ENCODE data around the gene ISOC2.
"Not testable (repeated sequence)": the region's sequence is repeated elsewhere in the genome, so short reads cannot be mapped to it uniquely, and the experiment has no call there.

ISOC2 gene

GRCh38 chr19:55437410-55437809 is 24.0 kb downstream of the ISOC2 start:
- DNase-seq, result peak; percentile 71

DNA sequence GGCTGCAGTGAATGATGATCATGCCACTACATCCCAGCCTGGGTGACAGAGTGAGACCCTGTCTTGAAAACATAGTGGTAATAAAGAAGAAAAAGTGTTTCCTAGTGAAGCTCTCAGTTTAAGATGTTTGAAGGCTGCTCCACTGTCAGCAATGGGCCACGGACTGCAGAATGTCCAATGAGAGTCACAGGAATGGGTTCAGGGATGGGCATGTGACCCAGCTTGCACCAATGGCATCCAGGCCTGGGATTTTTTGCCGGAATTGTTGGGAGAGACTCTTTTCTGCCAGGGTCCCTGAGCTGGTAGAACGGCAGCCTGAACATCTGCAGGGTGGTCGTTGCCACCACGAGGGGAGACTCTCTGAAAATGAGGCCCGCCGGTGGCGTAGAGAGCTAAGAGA is 24.6 kb downstream of the ISOC2 start:
- no peak for DNase-seq

GRCh38 chr19:55435020-55435419 is 26.4 kb downstream of the ISOC2 start:
- no peak for DNase-seq

DNA sequence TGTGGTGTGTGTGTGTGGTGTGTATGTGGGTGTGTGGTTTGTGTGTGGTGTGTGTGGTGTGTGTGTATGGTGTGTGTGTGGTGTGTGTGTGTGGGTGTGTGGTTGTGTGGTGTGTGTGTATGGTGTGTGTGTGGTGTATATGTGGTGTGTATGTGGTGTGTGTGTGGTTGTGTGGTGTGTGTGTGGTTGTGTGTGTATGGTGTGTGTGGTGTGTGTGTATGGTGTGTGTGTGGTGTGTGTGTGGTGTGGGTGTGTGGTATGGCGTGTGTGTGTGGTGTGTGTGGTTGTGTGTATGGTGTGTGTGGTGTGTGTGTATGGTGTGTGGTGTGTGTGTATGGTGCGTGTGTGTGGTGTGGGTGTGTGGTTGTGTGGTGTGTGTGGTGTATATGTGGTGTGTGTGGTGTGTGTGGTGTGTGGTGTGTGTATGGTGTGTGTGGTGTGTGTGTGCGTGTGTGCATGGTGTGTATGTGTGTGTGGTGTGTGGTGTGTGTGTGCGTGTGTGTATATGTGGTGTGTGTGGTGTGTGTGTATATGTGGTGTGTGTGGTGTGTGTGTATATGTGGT is 27.0 kb downstream of the ISOC2 start:
- DNase-seq, result no peak

GRCh38 chr19:55433292-55433691 is 28.1 kb downstream of the ISOC2 start:
- DNase-seq, result no peak

DNA sequence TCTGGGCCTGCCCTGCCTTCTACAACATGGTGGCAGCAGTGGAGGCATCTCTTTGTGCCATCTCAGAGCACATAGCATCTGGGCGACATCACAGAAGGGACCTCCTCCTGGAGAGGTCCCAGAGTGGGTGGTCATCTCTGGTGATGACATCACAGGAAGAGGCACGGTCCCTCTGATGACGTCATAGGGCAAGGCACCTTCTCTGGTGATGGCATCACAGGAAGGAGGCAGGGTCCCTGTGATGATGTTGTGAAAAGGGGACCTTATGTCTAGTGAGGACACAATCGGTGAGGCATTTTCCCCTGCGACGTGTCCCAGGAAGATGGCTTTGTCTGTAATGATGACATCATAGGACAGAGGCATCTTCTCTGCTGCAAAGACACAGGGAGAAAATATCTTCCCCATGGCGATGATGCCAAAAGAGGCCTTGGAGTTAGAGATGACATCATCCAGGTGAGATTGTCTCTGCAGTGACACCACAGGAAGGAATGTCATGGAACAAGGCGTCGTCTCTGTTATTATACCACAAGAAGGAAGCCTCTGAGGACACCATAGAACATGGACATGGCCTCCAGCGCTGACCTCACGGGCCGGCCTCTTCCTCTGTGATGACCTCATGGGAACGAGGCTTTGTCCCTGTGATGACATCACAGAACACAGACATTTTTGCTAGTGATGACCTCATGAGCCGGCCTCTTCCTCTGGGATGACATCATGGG is 29.0 kb downstream of the ISOC2 start:
- DNase-seq, result no peak

DNA sequence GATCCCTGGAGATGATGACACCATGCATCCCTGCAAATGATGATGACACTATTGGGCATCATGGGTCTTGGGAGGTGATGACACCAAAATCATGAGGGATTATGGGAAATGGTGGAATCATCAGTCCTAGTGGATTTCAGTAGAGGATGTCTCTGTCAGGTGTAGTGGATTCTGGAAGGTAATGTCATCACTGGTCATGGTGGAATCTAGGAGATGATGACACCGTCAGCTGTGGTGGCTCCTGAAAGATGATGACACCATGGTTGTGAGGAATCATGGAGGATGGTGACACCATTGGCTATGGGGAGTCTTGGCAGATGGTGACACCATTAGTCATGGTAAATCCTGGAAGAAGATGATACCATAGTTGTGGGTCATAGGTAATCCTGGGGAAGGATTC is 30.3 kb downstream of the ISOC2 start:
- DNase-seq, result no peak

GRCh38 chr19:55426042-55426441 is 35.4 kb downstream of the ISOC2 start:
- DNase-seq, result no peak

DNA sequence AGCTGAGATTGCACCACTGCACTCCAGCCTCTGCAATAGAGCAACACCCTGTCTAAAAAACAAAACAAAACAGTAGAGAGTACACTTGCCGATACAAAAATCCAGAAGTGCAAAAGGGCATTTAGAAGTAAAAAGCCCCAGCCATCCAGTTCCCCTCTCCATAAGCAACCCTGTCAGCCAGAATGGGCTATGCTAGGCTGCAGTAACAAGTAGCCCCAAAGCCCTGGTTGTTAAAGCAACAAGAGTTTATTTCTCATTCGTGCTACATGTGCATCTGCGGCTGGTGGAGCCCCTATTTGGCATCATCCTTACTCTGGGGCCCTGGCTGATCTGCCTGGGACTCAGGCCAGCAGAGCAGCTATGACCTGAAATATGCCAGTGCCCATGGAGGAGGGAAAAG is 36.9 kb downstream of the ISOC2 start:
- DNase-seq, result no peak

GRCh38 chr19:55423225-55424005 is 38.0 kb downstream of the ISOC2 start:
- DNase-seq, result no peak

- DNase-seq, result not testable (repeated sequence)
These were observed 40.2 kb downstream of the ISOC2 start for GRCh38 chr19:55421281-55421680.

DNA sequence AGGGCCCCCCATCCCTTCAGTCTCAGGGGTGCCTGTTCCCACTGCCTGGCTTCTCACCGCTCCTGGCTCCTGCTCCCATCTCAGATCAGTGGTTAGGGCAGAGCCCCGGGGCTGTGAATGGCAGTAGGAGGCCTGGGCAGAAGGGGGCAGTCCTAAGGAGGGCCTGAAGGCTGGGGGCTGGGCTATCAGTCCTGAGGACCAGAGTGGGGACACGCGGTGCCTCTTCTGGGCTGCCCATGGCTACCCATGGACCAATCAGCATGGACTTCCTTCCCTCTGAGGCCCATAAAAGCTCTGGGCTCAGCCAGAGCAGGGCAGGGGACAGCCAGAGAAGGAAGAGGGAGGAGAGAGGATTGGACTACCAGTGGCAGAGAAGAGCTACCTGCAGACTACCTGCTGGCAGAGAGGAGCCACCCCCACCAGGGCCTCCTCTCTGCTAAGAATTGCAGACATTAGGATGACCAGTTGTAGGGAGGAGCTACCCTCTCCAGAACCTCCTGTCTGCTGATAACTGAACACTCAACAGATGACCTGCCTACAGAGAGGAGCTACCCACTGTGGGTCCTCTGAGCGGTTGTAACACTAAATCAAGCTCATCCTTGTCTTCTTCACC is 41.7 kb downstream of the ISOC2 start:
- no peak for DNase-seq

DNA sequence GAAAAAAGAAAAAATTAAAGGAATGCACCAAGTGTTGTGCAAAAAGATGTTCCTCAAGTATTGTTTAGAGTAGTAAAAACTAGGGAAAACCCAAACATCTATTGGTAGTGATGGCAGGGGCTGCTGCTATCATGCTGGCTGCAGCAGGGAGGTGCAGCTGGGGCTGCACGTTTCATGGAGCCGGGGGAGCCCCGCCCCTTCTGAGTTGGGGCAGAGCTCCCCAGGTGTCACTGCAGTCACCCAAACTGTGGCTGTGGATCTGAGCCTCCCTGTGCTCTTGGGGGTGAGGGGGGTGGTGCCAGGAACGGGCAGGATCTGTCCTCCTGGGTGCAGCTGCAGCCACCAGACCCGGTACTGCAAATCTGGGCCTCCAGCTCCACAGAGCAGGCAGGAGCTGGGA is 42.3 kb downstream of the ISOC2 start:
- DNase-seq, result no peak

- DNase-seq, result peak; percentile 36
These were observed 43.3 kb downstream of the ISOC2 start for GRCh38 chr19:55418185-55418584.

DNA sequence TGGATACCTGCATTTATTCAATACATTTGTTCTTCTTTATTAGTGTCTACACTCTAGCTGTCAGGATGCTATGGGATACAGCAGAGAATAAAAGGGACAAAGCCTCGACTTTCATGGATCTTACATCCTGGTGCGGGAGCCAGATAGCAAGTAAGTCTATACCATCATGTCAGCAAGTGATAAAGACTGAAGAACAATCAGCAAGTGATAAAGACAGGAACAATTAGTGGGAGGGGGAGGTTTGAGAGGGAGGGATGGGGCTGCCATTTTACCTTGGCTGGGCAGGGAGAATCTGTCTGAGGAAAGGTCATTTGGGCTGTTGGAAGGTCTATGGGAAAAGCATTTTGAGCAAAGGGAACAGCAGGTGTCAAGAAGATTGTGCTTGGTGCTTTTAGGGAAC is 51.3 kb downstream of the ISOC2 start:
- no peak for DNase-seq

- DNase-seq, result not testable (repeated sequence)
These were observed 52.3 kb downstream of the ISOC2 start for GRCh38 chr19:55409179-55409578.

DNA sequence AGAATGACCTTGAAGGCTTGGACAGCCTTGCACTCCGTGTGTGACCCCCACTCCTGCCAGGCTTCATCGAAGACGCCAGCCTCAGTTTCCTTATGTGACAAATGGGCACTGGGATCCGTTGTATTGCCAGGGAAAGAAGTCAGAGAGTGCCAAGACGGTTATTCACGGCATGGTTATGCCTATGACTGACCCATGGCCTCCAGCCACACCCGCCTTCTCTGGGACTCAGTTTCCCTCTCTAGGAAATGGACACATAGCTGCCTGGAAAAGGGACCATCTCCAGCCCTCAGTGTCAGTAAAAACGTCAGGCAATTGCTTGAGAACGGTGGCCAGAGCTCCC is 52.9 kb downstream of the ISOC2 start:
- DNase-seq, result no peak

GRCh38 chr19:55407800-55408532 is 53.5 kb downstream of the ISOC2 start:
- peak; percentile 98 for DNase-seq

DNA sequence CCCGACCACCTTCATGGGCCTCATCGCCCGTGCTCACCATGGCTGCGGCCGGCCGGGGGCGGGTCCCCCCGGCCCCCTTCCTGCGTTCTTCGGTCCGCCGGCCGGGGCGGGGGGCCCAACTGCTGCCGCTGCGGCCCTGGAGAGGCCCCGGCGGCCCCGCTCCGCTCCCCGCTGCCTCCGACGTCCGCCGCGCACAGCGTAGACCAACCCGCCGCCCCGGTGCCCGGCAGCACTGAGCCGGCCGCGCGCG is 54.0 kb downstream of the ISOC2 start, which contains the start of gene UBE2S:
TSS of gene UBE2S (minus strand) at position 239 of the 250 bp plus-strand sequence. CDS start at position 40, 199 bp downstream.
- not testable (repeated sequence) for DNase-seq

- no peak for DNase-seq
These were observed 54.5 kb downstream of the ISOC2 start for GRCh38 chr19:55406826-55407549.

DNA sequence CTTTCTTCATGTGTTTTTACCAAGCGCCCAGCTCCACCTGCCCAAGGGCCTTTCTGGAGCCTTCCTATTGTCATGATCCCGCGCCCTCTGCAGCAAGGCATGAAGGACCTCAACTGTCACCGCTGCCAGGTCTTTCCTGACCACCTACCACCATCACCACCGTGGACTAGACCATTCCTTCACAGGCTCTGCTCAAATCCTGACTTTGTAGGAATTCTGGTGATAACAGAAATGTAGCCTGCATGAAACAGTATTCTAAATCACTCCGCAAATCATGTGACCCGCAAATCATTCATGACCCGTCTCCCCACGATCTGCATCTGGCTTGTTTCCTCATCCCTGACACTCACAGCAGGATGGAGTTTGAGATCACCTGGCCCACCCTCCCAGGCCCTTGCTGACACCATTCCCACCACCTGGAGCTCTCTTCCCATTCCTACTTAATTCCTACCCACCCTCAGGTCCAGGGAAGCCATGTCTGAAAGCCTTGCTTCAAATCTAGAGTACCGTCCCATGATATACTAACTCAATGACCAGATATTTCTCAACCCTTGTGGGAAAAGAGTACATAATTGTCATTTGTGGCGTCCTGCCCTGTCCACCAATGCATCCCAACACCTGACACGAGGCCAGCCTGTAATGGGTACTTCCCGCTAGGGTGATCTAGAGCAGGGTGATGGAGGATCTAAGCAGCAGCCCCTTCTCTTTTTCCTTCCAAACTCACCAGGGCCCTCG is 55.2 kb downstream of the ISOC2 start:
- DNase-seq, result peak; percentile 4

DNA sequence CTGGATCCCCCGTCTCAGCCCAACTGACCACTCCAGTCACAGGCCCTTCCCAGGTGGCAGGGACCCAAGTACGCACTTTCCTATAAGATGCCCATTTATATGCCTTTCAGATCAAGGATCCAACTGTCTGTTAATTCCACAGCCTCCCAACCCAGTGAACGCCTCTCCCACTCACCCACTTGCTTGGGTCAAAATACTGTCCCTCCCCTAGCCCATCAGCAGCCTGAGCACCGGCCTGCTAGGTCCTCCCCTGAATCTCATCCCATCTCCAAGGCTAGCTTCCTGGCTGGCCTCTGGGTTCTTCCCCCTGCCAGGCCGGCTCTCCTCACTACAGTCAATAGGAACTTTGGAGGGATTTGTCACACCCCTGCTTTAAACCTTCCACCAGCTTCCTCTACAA is 55.8 kb downstream of the ISOC2 start:
- no peak for DNase-seq

All from DMS79 treated with DMSO at 0.1 percent for 48 hours (cell line).